Measurements from ENCODE around the gene TGIF2.

Gene TGIF2

GRCh38 chr20:36624944-36625324 lies 51.5 kb downstream of the TGIF2 start:
- Mint-ChIP-seq H3K4me1 (peaks cover 34% of the 10 kb centered on the region), H3K4me3 (no peak overlapping the region)

GRCh38 chr20:36628076-36628475 lies 54.7 kb downstream of the TGIF2 start:
- no peak for TF ChIP-seq CTCF (IDR thresholded peaks at IDR 0.05)
- no peaks in the 10 kb centered on the region for H3K9me3 Mint-ChIP-seq
- H3K27ac Mint-ChIP-seq = no peak overlapping the region
- H3K4me3 Mint-ChIP-seq = no peak overlapping the region
- peaks cover 4% of the 10 kb centered on the region for H3K27me3 Mint-ChIP-seq (ENCODE audit: low read depth, poor library complexity)
- DNase-seq = no peak
- peaks cover 33% of the 10 kb centered on the region for H3K4me1 Mint-ChIP-seq
- H3K36me3 Mint-ChIP-seq (ENCODE audit: low read depth) = no peaks in the 10 kb centered on the region

More at GRCh38 chr20:36624944-36625324, 51.5 kb downstream of the TGIF2 start:
- peaks cover 4% of the 10 kb centered on the region for H3K27me3 Mint-ChIP-seq (ENCODE audit: low read depth, poor library complexity)
- no peak for TF ChIP-seq CTCF (IDR thresholded peaks at IDR 0.05)
- no peaks in the 10 kb centered on the region for H3K36me3 Mint-ChIP-seq (ENCODE audit: low read depth)
- DNase-seq = no peak
- no peaks in the 10 kb centered on the region for H3K9me3 Mint-ChIP-seq
- H3K27ac Mint-ChIP-seq = no peak overlapping the region

GRCh38 chr20:36629719-36630681 lies 56.6 kb downstream of the TGIF2 start:
- no peaks in the 10 kb centered on the region for H3K9me3 Mint-ChIP-seq
- no peaks in the 10 kb centered on the region for H3K36me3 Mint-ChIP-seq (ENCODE audit: low read depth)
- no peak overlapping the region for H3K27ac Mint-ChIP-seq
- peaks cover 19% of the 10 kb centered on the region for H3K4me1 Mint-ChIP-seq
- no peak for DNase-seq
- no peak for TF ChIP-seq CTCF (IDR thresholded peaks at IDR 0.05)
- no peak overlapping the region for H3K4me3 Mint-ChIP-seq
- peaks cover 4% of the 10 kb centered on the region for H3K27me3 Mint-ChIP-seq (ENCODE audit: low read depth, poor library complexity)

- Mint-ChIP-seq H3K4me1 (peaks cover 18% of the 10 kb centered on the region), H3K27me3 (ENCODE audit: low read depth, poor library complexity) (peaks cover 4% of the 10 kb centered on the region), H3K27ac (no peak overlapping the region), H3K9me3 (no peaks in the 10 kb centered on the region), H3K36me3 (ENCODE audit: low read depth) (no peaks in the 10 kb centered on the region), H3K4me3 (no peak overlapping the region)
- no peak for DNase-seq
- TF ChIP-seq CTCF (IDR thresholded peaks at IDR 0.05) = no peak
Observed at GRCh38 chr20:36631646-36632045, 58.2 kb downstream of the TGIF2 start.

GRCh38 chr20:36632147-36632486 lies 58.7 kb downstream of the TGIF2 start:
- no peaks in the 10 kb centered on the region for H3K27me3 Mint-ChIP-seq (ENCODE audit: low read depth, poor library complexity)
- DNase-seq = no peak
- H3K4me3 Mint-ChIP-seq = no peak overlapping the region
- H3K9me3 Mint-ChIP-seq = no peaks in the 10 kb centered on the region
- no peak overlapping the region for H3K27ac Mint-ChIP-seq
- TF ChIP-seq CTCF (IDR thresholded peaks at IDR 0.05) = no peak
- H3K36me3 Mint-ChIP-seq (ENCODE audit: low read depth) = no peaks in the 10 kb centered on the region
- peaks cover 13% of the 10 kb centered on the region for H3K4me1 Mint-ChIP-seq

Measured in nephron progenitor cell (in vitro differentiated cells).